HG03469 (cell line): ENCODE results near the gene CES3.

ENCODE experiments used
- ATAC-seq: cut with Tn5 transposase; IDR thresholded peaks from one replicate; pipeline ENCODE4 v1.9.1; 2021; ENCODE audit warnings: mild to moderate bottlenecking, moderate library complexity, moderate number of reproducible peaks; ENCODE audit not compliant: unreplicated experiment

The CES3 gene

GRCh38 chr16:66961065-66961744, at the start of gene CES3:
TSS of gene CES3 (plus strand) at chr16:66961266. CDS start at chr16:66961308, 42 bp downstream.
- ATAC-seq, result peak; percentile 56

DNA sequence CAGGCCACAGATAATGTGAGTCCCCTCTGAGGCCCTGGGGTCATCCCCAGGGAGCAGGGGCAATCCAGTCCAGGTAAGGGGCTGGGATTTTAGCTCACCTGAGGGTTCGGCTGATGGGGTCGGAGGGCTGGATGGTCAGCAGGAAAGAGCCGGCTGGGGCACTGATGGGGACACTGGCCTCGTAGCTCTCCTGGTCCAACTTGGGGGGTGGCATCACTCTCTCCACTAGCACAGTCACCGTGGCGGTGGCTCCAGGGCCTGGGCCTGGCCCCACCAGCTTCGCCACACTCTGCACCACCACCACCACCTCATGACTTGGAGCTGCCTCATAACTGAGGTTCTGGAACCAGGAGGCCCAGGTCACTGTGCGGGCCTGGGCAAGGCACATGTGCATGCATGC, 49.3 kb upstream of the CES3 start:
- ATAC-seq, result no peak

- ATAC-seq, result no peak
Measured at GRCh38 chr16:66913081-66913480, 48.0 kb upstream of the CES3 start.

DNA sequence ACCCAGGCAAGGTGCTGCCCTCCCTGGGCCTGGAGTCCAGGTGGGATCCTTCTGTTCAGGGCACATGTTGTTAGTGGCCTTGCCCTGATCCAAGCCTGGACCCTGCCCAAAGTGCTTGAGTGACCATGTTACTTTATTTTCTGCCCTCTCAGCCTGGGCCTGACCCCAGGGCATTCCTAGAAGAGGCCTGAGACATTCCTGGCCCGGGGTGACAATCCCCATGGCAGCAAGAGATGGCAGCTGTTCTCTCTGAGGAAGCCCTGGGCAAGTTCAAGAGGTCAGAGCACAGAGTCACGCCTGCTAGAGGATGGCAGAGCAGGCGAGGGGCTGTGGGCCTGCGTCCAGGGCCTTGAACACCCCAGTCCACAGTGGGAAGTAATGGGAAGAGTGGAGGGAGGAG, 47.4 kb upstream of the CES3 start:
- ATAC-seq, result no peak

- no peak for ATAC-seq
Measured at GRCh38 chr16:66914541-66914940, 46.5 kb upstream of the CES3 start.

- no peak for ATAC-seq
Measured at GRCh38 chr16:66915041-66915440, 46.0 kb upstream of the CES3 start.

DNA sequence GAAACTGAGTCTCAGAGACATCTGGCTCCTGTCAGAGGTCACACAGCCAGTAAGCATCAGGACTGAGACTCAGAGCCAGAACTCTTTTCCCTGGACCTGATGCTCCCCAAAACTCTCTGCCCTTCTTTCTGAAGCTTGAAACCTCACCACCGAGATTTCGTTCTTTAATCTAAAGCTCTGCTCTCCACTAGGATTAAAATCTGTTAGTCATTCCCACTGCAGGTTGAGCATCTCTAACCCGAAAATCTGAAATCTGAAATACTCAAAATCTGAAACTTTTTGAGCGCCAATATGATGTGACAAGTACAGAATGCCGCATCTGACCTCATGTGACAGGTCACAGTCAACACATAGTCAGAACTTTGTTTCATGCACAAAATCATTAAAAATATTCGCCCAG, 44.5 kb upstream of the CES3 start:
- ATAC-seq, result no peak

DNA sequence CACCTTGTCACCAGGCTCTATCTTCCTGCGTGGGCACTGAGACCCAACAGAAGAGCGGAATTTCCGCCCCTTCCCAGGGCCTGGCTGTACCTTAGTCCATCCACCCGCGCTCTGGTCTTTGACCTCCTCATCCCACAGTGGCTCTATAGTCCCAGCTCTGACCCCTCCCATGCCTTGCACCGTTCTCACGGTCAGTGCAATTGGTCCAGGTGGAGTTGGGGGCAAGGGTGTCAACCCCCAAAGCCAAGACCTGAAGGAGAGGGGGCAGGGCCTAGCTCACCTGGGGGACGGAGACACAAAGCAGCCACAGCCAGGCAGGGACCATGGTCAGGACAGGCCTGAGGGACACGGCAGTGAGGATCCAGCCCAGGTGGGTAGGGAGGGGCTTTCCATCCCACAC, 43.3 kb upstream of the CES3 start:
- no peak for ATAC-seq

GRCh38 chr16:66918355-66918754, 42.7 kb upstream of the CES3 start:
- ATAC-seq, result no peak

DNA sequence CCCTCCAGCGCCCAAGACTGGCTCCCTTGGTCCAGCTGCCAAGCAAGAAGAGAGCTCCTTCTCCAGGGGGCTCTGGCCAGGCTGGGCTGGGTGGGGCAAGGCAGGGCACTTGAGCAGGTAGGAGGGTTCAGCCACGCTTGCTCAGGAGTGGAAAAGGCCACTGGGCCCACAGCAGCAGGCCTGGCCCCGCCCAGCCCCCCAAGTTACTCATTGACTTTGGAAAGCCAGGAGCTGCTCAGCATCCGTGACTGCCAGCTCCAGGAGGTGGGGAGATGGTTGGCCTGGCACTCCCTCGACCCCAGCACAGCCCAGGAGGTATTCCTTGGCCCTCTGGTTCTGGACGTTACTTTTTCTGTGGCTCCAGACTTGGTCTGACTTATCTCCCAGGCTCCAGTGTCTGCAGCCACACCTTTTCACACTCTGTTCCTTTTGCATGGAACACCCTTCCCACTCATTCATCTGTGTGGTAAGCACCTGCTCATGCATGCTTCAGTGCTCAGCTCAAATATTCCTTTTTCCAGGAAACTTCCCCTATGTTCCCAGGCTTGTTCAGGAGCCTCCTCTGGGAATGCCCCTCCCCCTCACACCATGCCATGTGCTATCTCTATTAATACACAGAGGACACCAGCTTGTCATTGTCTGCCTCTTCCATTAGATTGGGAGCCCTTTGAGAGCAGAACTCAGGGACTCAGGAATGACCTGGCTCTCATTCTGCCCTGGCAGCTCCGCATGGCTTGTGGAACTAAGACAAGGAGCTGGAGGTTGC, 42.1 kb upstream of the CES3 start, which contains the start of gene CDH16:
TSS of gene CDH16 (minus strand) at position 83 of the 766 bp plus-strand sequence. CDS start 820 bp downstream, outside the sequence.
- no peak for ATAC-seq

DNA sequence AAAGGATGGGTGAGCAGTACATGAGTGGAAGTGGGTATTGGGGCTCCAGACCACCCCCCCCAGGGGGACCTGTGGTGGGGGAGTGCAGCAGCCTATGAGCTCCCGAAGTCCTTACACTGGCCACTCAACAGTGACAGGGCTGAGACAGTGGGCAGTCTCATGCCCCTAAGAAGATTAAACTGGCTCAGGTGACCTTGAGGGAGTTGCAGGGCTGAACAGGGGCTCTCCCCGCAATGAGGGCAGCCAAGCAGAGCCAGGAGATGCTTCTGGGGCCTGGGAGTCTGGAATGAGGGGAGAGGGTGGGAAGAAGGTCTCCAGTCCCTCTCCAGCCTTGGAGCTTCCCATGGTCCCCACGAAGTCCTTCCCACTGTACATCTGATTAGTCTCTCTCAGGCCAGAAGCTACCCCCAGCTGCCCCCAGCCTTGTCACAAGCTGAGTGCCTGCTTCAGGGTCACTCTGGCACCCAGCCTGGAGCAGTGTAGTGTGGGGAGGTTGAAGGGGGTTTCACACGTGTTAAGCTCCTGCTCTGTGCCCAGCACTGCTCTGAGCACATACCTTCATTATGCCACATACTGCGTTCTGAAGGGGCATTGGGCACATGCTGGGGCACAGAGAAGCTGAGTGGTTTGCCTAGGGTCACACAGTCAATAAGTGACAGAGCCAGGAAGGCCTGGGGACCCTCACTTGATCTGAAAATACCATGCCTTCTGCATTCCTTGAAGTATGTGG, 41.3 kb upstream of the CES3 start:
- no peak for ATAC-seq

DNA sequence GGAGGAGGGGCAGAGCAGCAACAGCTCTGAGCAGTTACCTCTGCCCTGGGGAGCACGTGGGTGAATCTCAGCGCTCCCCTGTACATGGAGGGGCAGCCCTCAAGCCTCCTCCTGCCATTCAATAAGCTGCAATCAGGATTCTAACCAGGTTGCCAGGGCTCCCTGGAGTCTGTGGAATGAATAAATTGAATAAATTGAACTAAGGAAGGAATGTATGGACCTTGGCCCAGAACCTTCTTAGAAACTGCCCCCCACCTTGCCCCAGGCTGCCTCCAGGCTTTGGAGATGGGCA, 40.8 kb upstream of the CES3 start:
- no peak for ATAC-seq

DNA sequence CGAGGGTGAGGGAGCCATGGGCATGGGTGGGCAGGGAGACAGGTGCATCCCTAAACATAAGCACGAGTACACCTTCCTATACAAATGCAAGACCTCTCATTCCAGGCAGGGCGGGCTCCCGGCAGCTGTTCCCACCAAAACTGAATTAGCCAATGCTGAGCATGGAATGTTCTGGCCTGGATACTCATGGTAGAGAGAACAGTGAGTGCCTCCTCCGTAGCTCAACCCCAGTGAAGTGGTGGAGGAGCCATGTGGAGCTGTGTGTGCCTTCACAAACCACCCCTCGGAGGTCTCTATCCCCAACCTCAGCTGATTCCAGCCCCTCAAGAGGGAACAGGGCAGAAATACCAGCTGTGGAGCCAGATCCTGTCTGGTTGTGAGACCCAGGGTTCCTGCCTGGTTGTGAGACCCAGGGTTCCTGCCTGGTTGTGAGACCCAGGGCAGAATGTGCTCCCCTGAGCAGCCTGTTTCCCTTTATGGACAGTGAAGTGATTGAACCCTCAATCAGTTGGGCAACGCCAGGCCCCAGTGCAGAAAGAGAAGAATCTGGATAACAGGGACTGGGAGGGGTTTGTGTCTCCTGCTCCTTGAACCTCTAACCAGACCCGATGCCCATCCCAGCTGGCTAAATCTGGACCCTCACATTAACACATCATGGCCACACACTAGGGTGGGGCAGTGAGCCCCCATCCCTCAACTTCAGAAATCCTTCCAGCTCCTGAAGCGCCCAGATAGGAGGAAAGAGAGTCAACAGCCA, 40.0 kb upstream of the CES3 start:
- ATAC-seq, result no peak

DNA sequence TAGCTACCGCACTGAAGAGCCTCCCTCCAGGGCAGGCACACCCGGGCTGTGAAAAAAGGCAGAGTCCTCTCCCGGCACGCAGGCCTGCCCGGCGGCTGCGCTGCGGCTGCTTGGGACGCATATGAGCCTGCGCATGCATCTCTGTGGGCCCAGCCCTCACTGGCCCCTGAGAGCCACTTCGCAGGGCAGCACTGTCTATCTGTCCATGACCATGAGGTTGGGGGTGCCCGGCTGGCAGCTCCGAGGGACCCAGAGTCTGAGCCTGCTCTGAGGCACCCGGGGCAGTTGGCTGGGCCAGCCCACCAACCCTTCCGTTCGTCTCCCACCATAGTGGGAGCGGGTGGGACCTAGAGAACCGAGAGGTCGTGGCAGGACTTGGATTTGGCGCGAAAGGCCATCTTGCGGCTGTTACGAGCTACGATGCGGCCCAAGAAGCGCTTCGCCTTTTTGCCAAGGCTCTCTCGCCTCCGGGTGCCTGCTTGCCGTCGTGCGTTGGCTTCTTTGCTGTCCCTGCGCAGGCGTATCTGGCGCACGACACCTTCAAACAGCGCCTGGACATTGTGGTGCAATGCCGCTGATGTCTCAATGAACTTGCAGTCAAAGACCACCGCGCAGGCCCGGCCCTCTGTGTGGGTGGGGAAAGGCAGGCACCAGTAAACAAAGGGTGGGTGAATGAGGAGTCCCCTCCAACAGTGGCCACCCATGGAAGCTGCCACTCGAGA, 39.2 kb upstream of the CES3 start:
- ATAC-seq, result no peak

DNA sequence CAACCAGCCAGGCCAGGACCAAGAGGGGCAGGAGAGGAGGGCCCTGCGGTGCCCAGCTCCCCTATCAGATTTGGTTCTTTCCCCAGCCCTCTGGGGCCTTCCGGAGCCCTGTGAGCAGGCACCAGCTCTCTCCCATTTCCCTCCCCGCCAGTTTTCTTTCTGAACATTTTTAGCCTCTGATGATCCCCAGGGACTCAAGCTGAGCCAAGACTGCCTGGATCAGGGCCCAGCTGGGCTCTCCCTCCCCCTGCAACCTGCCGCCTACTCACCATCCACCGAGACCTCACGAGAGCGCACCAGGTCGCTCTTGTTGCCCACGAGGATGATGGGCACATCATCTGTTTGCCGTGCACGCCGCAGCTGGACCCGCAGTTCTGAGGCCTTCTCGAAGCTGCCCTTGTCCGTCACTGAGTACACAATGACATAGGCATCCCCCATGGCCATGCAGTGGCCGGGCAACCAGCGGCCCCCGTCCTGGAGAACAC, 37.8 kb upstream of the CES3 start:
- no peak for ATAC-seq

- ATAC-seq, result no peak
Measured at GRCh38 chr16:66923866-66924265, 37.2 kb upstream of the CES3 start.

GRCh38 chr16:66924527-66925321, 36.3 kb upstream of the CES3 start:
- no peak for ATAC-seq

DNA sequence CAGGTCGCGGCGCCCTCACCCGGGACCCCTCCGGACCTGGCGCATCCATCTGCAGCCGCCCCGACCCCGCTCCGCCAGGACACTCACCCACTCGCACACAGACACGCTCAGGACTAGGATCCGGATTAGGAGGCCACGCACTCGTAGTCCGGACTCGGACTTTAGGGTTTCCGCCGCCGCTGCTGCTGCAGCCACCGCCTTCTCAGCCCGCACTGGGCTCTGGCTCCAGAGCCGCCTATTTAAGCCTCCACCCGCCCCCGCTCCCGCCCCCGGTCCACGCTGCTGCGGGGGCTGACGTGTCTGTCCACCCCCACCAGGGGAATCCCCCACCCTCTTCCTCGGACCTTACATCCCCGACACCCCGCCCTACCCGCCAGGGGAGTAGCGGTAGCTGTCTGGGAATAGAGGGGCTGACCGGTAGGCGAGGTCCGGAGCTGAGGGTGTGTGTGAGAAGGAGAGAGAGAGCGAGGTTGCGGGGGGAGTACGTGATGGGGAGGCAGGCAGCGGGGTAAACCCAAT, 35.7 kb upstream of the CES3 start, which contains the start of gene RRAD:
TSS of gene RRAD (minus strand) at position 214 of the 519 bp plus-strand sequence. CDS start 356 bp downstream, outside the sequence.
- no peak for ATAC-seq
